ENCODE data around the gene LRRC71.

- TF ChIP-seq CTCF (IDR thresholded peaks at IDR 0.05) = no peak
- no peak for TF ChIP-seq ZFX (IDR thresholded peaks at IDR 0.05; ENCODE audit: borderline replicate concordance)
Observed at GRCh38 chr1:156941675-156942074, 21.2 kb downstream of the LRRC71 start.

All from 22Rv1 (cell line).